ENCODE results near the gene WDR36.

- no peak for TF ChIP-seq POLR2AphosphoS5 (IDR thresholded peaks at IDR 0.05)
- no peak for TF ChIP-seq EP300 (IDR thresholded peaks at IDR 0.05)
- no peak for TF ChIP-seq CTCF (IDR thresholded peaks at IDR 0.05)
These were observed 43.8 kb downstream of the WDR36 start for GRCh38 chr5:111135946-111136345.

All from upper lobe of left lung (tissue), 4 donors.